Thyroid gland (tissue), 4 donors: Measurements from ENCODE around the gene MYL5. TPM values are rescaled to one million over a fixed set of nuclear protein-coding genes. Genes with fewer than 3 reads are reported as not detected.

Source experiments
- DNase-seq, 2 donors: peaks; one replicate each; pipeline ENCODE4 v3.0.0-alpha.2; 2019
- H3K27ac ChIP-seq, 3 donors: fragments of 200-600 bp; sonication (generic); 1 replicate in 2 of 3; 2 replicates in 1 of 3; pipeline ENCODE4 v1.5.1; 2016 to 2019; ENCODE audit warnings: mild to moderate bottlenecking in 1 of 3, moderate library complexity in 1 of 3
- H3K27me3 ChIP-seq: fragments of 200-600 bp; sonication (generic); one replicate; pipeline ENCODE4 v1.5.1; 2019
- H3K36me3 ChIP-seq, 2 donors: fragments of 200-600 bp; sonication (generic); one replicate each; pipeline ENCODE4 v1.5.1; 2016 to 2019
- H3K4me1 ChIP-seq, 2 donors: fragments of 200-600 bp; sonication (generic); one replicate each; pipeline ENCODE4 v1.5.1; 2017 to 2019
- H3K4me3 ChIP-seq, 3 donors: fragments of 200-600 bp; sonication (generic); replicated peaks in 1 of 3; 1 replicate in 2 of 3; 2 replicates in 1 of 3; pipeline ENCODE4 v1.5.1; 2016; ENCODE audit warnings: mild to moderate bottlenecking in 1 of 3
- H3K9me3 ChIP-seq: fragments of 200-600 bp; sonication (generic); one replicate; pipeline ENCODE4 v1.5.1; 2017
- CTCF ChIP-seq, 6 experiments: fragments of 200-600 bp in 3 of 6; fragments of 450-650 bp in 3 of 6; sonication (generic) in 3 of 6; IDR thresholded peaks; one replicate each; pipeline ENCODE4 v1.5.1; 2016 to 2019; ENCODE audit warnings: antibody characterized with exemption in 6 of 6, mild to moderate bottlenecking in 2 of 6, inconsistent platforms in 1 of 6, moderate library complexity in 1 of 6
- POLR2A ChIP-seq, 2 donors: fragments of 450-650 bp; IDR thresholded peaks; one replicate each; pipeline ENCODE4 v1.6.1; 2017; ENCODE audit warnings: antibody characterized with exemption in 2 of 2, mild to moderate bottlenecking in 2 of 2, moderate library complexity in 1 of 2
- WGBS, 2 donors: methylation state at CpG; one replicate each; pipeline ENCODE4 v1.1.5; 2017; 5-methylcytosine and 5-hydroxymethylcytosine counted together
- intact Hi-C: fragments of 100-400 bp; cut with DNase I; formaldehyde crosslinking; loops from one replicate; pipeline ENCODE4 v1.15.1; 2023
- total RNA-seq, 4 donors: library from RNA; depleted of rRNA; stranded (reverse); fragments of >200 nt; gene quantifications; one replicate each; pipeline ENCODE4 v1.2.3, GENCODE V29; 2016

Gene MYL5
- total RNA-seq, 4 donors from 2014 or later: 13.0 to 17.5 (median 14.2) TPM

GRCh38 chr4:675980-676870 lies 1.9 kb downstream of the MYL5 start:
- peaks cover 10 to 11% of the 10 kb centered on the region in 2 donors for H3K36me3 ChIP-seq
- H3K4me1 ChIP-seq: peaks cover 22 to 30% of the 10 kb centered on the region in 2 donors
- H3K27ac ChIP-seq: no peak overlapping the region
- H3K9me3 ChIP-seq: no peaks in the 10 kb centered on the region
- TF ChIP-seq POLR2A (IDR thresholded peaks at IDR 0.05): no peak
- no peak for TF ChIP-seq CTCF (IDR thresholded peaks at IDR 0.05)
- no peak overlapping the region for H3K4me3 ChIP-seq
- intact Hi-C loops: no loop called here
- H3K27me3 ChIP-seq: no peaks in the 10 kb centered on the region
- WGBS, 2 donors: 81 to 83% methylated on average over 10 to 15 of the region's 19 CpGs
- DNase-seq: no peak

DNA sequence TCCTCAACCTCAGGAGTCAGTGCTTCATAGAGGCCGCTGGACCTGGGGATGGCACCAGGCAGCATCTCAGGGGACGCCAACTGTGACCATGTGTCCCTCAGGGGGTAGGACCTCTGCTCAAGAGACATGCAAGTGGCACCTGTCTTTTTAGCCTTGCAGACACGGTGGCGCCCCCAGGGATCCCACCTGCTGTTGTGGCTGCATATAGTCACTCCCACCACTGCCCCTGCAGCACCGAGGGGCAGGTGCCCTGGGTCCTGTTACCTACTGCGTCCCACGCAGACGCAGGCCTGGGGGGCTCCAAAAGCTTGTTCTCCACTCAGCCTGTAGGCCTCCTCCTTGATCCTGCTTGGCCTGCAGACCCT lies 2.5 kb downstream of the MYL5 start:
- Histone ChIP-seq H3K27ac (no peak overlapping the region), H3K4me3 (no peak overlapping the region), H3K36me3 (peaks cover 4% of the 10 kb centered on the region in 2 donors), H3K4me1 (peaks cover 22 to 30% of the 10 kb centered on the region in 2 donors), H3K27me3 (no peaks in the 10 kb centered on the region), H3K9me3 (no peaks in the 10 kb centered on the region)
- TF ChIP-seq CTCF (IDR thresholded peaks at IDR 0.05) (no peak), POLR2A (IDR thresholded peaks at IDR 0.05) (no peak)
- intact Hi-C loops: no loop called here
- no peak for DNase-seq
- WGBS, 2 donors: 75 to 82% methylated on average over 3 to 7 of the region's 8 CpGs

DNA sequence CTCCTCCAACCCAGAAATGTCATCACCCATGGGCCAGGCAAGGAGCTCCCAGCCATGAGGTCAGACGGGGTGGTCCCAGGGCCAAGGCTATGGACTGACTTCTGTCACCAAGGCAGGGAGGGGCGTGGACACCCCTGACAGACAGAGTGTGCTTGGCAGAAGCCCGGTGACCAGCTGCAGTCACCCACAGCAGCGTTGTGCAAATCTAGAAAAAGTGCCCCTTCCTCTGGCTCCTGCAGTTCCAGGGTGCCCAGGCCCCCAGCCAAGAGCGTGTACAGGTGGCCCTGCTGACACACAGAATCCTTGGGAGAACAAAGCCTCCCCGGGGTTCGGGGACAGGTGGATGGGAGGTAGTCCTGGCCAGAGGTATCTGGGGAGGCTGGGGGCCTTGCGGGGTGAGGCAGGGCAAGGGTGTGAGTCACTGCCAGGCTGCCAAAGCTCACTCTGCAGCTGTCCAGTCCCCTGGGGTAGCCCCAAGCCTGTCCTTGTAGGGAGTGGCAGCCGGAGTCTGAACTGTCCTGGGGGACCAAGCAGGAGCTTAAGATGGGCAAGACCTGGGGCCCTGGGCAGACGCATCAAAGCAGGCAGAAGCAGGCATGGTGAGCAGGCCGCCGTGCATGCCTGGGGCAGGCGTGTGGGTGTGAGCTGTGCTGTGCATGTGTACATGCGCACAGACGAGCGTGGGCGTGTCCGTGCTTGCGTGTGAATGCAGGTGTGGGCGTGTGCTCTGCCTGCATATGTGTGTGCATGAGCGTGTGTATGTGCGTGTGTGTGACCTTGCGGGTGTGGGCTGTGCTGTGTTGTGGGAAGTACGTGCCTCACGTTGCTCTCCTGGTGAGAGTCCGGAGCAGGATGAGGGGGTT lies 3.3 kb downstream of the MYL5 start:
- Histone ChIP-seq H3K27me3 (no peaks in the 10 kb centered on the region), H3K4me1 (peaks cover 22 to 30% of the 10 kb centered on the region in 2 donors), H3K4me3 (no peak overlapping the region), H3K27ac (no peak overlapping the region), H3K9me3 (no peaks in the 10 kb centered on the region), H3K36me3 (no peaks in the 10 kb centered on the region)
- 73 to 75% methylated on average over 22 to 26 of the region's 26 CpGs for WGBS, 2 donors
- no peak for TF ChIP-seq POLR2A (IDR thresholded peaks at IDR 0.05)
- TF ChIP-seq CTCF (IDR thresholded peaks at IDR 0.05): no peak
- DNase-seq: no peak
- intact Hi-C loops: no loop called here

GRCh38 chr4:678331-679103 lies 4.2 kb downstream of the MYL5 start:
- H3K36me3 ChIP-seq: no peaks in the 10 kb centered on the region
- peaks cover 16 to 25% of the 10 kb centered on the region in 2 donors for H3K4me1 ChIP-seq
- no peak overlapping the region for H3K4me3 ChIP-seq
- no peak for DNase-seq
- intact Hi-C loops: no loop called here
- H3K27ac ChIP-seq: no peak overlapping the region
- H3K9me3 ChIP-seq: no peaks in the 10 kb centered on the region
- no peaks in the 10 kb centered on the region for H3K27me3 ChIP-seq
- no peak for TF ChIP-seq POLR2A (IDR thresholded peaks at IDR 0.05)
- TF ChIP-seq CTCF (IDR thresholded peaks at IDR 0.05): no peak
- 65 to 71% methylated on average over 6 to 12 of the region's 14 CpGs for whole genome bisulfite sequencing, 2 donors
